Hematopoietic multipotent progenitor cell treated with erythropoietin and hydrocortisone succinate and interleukin-3 and kit ligand, for 8 days (in vitro differentiated cells): ENCODE measurements around the gene IPMK.
"Not testable (repeated sequence)": the region's sequence is repeated elsewhere in the genome, so short reads cannot be mapped to it uniquely, and the experiment has no call there.

Experiments
- DNase-seq: peaks from one replicate; pipeline ENCODE4 v3.0.0-alpha.2; 2015

Gene IPMK

GRCh38 chr10:58219875-58220274 lies 47.8 kb downstream of the IPMK start:
- no peak for DNase-seq

- DNase-seq: no peak
Observed at GRCh38 chr10:58217612-58218011, 50.1 kb downstream of the IPMK start.

DNA sequence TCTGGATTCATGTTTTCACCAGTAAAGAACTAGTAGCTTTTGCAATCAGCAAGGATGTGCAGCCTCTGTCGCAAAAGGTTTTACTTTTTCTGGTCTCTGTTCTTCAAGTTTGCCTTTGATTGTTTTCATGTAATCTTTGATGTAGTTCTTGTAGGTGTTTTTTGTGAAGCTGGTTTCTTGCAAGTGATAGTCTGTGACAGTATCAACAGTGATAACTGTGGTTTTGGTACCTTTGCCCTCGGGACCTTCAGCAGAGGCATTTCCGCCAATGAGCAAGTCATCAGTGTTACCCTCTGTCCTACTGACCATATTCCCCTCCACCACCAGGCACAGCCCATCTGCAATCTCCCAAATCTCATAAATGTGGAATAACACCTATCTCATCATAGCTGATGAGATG lies 55.1 kb downstream of the IPMK start:
- no peak for DNase-seq

DNA sequence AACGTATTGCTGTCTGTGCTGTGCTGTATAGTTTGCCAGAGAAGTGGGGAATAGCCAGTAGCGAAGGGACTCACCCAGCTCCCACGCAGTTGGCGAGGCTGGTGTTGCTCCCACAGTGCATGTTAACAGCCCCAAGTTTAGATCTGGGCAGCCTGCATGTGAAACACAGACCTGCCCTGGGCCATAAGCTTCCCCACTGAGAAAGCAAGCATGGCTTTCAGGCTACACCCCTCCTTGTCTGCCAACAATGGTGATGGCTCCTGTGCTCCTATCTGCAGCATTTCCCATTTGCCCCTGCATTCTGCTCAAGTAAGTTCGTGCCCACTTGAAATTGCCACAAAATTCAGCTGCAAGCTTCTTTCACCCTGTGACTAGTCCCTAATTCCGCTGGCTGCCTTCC lies 57.5 kb downstream of the IPMK start:
- no peak for DNase-seq

DNA sequence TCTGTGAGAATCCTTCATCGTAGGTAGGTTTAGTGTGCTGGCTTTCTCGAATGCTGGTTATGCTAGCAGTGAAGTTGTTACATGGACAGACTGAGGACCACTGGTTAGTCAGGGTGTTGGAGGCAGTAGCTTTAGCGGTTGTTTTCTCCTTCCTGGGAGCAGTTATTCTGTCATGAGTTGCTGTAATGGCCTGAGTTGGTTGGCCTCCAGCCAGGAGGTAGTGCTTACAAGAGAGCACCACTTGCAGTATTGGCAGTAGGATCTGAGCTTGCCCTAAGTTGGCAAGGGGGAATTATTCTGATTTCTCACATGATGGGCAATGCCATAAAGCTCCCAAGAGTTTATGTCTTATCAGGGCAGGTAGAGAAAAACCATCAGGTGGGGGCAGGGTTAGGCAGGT lies 58.0 kb downstream of the IPMK start:
- peak; percentile 9 for DNase-seq

GRCh38 chr10:58206251-58206650 lies 61.4 kb downstream of the IPMK start:
- no peak for DNase-seq

GRCh38 chr10:58201704-58202103 lies 66.0 kb downstream of the IPMK start:
- no peak for DNase-seq

DNA sequence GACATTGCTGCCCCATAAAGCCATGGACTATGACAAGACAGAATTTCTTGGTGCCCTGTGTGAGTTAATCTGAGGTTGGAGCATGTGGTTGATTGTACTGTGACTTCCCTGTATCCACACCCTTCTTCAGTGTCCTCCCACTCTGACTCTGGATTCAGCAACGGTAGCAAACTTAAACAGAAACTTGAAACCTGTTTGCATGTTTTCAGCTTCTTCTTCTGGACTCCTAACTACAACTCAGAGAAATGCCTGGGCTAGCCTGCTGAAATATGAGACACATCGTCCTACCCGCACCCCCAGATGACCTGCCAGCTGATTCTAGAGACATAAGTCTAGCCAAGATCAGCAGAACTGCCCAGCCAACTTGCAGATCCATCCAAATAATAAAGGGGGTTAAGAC lies 78.4 kb downstream of the IPMK start:
- DNase-seq: no peak

DNA sequence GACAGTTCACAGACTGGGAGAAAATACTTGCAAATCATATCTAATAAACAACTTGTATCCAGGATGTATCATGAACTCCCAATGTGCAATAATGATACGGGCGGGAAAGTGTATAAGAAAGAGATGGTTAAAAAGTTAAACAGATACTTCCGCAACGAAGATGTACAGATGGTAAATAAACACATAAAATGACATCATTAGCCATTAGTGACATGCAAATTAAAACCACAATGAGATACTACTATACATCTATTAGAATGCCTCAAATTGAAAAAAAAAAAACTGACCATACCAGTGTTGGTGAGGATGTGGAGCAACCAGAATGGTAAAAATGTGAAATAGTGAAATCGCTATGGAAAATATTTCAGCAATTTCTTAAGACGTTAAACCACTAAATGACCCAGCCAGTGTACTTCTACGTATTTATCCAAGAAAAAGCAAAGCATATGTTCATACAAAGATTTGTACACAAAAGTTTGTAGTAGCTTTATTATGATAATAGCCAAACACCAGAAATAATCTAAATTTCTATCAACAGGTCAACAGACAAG lies 83.5 kb downstream of the IPMK start:
- DNase-seq: no peak

DNA sequence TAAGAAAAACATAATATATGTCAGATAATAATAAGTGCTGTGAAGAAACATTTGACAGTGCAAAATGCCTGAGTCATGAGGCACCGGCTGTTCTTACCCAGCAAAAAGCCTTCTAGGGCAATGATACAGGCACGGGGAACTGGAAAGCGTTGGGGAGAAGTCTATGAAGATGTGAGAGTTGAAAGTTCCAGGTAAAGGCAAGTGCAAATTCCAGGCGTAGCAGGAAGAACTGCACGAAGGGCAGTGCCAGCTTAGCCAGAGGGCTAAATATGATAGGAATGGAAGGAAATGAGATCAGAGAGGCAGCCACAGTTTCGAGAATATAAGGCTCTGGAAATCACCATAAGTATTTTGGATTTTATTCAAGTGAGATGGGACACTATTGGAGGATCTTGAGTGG lies 87.0 kb downstream of the IPMK start:
- no peak for DNase-seq

DNA sequence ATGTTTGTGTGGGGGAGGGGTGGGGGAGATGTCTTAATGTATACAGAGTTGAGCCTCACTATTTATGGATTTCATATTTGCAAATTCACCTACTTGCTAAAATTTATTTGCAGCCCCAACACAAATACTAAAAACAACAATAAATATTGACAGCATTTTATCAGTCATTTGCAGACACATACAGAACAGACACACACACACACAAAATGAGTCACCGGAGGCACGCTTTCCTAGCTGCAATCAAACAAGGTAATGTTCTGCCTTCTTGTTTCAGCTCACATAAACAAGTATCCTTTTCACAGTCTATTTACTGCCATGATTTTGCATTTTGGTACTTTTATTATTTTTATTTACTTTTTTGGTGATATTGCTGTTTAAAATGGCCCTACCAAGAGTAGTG lies 88.5 kb downstream of the IPMK start:
- DNase-seq: no peak

GRCh38 chr10:58178811-58179210 lies 88.9 kb downstream of the IPMK start:
- DNase-seq: no peak

DNA sequence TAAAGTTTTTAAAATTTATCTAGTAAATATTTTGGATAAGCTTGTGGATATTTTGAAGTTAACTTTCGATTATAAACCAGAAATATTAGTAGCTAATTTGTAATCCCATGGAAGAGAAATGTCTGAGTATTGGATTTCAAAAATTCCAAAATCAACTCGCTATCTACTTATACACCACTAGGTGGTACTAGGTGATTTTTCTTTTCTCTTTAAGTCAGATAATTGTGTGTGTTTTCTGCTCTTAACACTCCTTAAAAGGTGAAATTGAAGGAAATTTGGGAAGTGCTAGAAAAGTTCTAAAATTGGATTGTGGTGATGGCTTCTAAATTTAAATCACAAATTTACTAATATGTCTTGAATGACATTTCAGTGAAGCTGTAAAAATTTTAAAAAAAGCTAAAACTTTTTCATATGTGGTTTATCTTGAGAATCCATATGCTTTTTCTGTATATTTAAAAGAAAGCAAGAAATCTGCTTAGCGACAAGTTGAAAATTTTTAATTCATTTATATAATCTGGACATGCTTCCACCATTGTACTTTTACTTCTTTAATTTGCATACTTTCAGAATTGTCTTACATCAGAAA lies 90.2 kb downstream of the IPMK start:
- DNase-seq: peak; percentile 56

DNA sequence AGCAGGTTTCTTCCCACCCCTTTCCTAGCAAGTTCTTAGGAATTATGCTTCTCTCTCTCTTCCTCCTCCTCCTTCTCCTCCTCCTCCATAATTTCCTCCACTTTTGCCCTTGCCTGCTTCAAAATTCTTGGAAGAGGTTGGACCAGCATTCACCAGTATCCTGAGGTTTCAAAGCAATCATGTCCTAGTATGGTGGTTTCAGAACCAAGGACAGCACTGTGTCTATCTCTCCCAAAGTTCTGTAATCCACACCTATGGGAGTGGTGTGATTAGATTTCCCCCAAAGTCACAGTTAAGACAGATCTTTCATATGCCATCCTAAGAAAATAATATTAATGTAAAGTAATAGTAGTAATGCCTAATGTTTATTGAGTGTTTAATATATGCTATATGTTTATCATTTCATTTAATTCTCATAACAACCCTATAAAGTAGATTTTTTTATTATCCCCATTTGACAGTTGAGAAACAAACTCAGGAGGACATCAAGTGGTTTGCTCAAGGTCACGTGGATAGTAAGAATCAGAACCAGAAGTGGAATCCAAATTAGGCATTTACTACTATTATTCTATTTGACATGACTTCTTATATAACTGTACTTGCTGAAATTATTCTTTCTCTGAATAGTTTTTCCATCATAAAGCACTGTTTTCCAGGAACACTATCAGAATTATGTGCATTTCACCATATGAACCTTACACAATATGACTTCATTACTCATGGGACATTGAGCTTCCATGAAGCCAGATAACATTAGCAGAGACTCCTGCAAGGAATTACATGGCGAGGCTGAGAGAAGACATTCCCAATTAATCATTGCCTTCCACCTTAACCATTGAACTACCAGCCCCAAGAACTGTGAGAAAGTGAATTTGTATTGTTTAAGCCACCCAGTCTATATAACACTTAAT lies 91.4 kb downstream of the IPMK start:
- peak; percentile 41 for DNase-seq

- DNase-seq: no peak
Observed at GRCh38 chr10:58174831-58175230, 92.9 kb downstream of the IPMK start.

- no peak for DNase-seq
Observed at GRCh38 chr10:58173391-58173790, 94.3 kb downstream of the IPMK start.

DNA sequence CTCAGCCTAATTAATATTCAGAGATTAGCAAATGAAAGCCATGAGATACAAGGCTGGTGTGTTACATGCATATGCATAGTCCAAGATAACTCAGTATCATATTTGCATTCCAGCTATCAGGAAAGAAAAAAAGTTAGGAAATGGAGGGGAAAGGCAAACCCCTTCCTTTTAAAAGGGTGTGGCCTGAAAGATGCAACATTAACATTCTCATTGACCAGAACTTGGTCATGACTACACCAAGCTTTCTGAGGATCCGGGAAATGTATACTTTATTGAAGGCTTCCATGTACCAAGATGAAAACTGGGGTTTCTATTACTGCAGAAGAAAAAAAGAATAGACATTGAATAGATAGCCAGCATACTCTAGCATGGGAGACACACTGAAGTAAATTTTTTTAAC lies 96.5 kb downstream of the IPMK start:
- DNase-seq: no peak

GRCh38 chr10:58164517-58164916 lies 103.2 kb downstream of the IPMK start:
- no peak for DNase-seq

DNA sequence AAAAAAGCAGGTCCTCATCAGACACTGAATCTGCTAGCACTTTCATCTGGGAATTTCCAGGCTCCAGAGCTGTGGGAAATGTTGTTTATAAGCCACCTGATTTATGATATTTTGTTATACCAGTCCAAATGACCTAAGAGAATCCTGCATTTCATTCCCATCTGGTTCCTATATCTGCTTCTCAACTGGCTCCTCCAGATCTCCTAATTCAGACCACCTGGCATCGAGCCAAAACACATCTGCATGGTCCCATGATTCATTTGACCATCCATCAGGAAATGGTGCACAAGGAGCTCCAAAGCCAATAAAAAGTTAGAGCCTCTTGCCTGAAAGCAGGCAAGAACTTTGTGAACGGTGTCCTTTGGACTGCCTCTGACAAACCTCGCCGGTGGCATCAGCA lies 108.9 kb downstream of the IPMK start:
- DNase-seq: no peak

DNA sequence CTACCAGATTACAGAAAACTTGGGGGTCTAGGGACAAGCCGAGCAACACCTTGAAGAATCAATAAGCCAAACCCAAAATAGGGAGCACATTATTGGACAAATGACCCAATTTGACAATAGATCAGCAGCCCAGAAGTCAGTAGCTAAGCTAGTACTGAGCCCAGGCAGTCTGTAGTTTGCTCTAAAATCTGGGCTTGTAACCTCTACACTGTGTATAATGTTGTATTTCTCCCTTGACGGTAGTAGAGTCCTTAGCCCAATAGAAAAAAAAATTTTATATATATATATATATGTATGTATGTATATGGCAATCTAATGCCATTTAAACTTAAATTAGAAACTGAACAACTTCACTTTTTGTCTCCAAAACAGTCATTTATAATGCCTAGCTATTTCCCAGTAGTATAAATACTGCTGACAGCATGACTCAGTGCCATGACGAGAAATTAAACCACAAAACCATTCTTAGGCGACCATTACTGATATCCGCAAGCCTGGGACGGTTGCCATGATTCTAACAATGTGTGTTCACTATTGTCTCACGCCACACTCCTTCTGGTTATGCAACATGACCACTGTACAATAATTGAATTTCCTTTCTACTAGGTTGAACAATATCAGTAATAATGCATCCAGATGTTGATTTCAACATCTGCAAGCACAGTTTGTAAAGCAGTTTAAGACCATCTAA lies 110.5 kb downstream of the IPMK start:
- DNase-seq: peak; percentile 50

DNA sequence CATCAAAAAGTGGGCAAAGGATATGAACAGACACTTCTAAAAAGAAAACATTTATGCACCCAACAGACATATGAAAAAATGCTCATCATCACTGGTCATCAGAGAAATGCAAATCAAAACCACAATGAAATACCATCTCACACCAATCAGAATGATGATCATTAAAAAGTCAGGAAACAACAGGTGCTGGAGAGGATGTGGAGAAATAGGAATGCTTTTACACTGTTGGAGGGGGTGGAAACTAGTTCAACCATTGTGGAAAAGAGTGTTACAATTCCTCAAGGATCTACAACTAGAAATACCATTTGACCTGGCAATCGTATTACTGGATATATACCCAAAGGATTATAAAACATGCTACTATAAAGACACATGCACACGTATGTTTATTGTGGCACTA lies 111.8 kb downstream of the IPMK start:
- DNase-seq: not testable (repeated sequence)

- DNase-seq: no peak
Observed at GRCh38 chr10:58153751-58154150, 113.9 kb downstream of the IPMK start.

GRCh38 chr10:58152673-58153263 lies 114.9 kb downstream of the IPMK start:
- DNase-seq: peak; percentile 60
